PC-3 (cell line): Measurements from ENCODE around the gene SH3BP4.

Source experiments
- EZH2 ChIP-seq: fragments of 300-600 bp; sonication (generic); IDR thresholded peaks from one replicate; pipeline ENCODE4 v1.6.1; 2017; ENCODE audit warnings: antibody characterized with exemption, mild to moderate bottlenecking, low read length; ENCODE audit not compliant: unreplicated experiment
- EZH2phosphoT487 ChIP-seq: fragments of 300-600 bp; sonication (generic); IDR thresholded peaks from 2 replicates; pipeline ENCODE4 v1.6.1; 2018; ENCODE audit warnings: mild to moderate bottlenecking, antibody characterized with exemption, low read length, borderline replicate concordance
- TF ChIP-seq, protein P1 (sequence below): fragments of 300-600 bp; sonication (generic); conservative IDR thresholded peaks from 2 replicates; pipeline ENCODE4 v1.5.1; 2017; ENCODE audit warnings: antibody characterized with exemption, low read depth, mild to moderate bottlenecking, low read length

DNA sequence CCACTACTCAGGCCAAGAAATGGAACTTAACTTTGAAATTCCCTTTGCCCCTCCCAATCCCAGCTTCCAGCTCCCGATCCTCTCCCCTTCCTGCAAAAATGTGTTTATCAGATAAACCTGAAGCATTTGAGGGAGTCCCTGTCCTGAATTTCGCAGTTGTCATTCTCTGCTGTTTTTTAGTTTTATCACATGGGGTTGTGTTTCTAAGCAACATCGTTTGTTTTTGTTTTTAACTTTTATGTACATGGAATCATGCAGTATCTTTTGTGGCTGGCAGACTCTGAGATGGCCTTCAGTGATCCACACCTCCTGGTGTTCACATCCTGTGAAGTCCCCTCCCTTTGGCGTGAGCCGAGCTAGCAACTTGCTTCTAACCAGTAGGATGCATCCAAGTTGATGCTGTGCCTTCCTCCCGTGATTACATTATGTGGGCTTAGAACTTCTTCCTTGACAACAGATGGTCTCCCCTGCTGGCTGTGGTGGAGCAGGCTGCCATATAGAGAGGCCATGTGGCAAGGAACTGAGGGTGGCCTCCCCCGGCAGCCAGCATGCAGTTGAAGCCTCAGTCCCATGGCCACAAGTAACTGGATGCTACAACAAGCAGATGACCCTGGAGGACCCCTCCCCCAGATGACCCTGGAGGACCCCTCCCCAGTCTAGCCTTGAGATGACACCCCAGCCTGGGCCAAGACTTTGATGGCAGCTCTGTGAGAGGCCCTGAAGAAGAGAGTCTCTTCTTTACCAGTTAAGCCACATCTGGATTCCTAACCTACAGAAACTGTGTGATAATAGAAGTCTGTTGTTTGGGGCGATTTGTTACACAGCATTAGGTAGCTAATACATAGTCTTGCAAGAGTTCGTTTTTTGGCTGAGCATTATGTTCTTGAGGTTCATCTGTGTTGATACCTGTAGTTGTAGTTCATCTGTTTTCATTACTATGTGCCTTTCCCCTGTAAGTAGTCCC lies 27.7 kb downstream of the SH3BP4 start:
- TF ChIP-seq, protein P1, sequence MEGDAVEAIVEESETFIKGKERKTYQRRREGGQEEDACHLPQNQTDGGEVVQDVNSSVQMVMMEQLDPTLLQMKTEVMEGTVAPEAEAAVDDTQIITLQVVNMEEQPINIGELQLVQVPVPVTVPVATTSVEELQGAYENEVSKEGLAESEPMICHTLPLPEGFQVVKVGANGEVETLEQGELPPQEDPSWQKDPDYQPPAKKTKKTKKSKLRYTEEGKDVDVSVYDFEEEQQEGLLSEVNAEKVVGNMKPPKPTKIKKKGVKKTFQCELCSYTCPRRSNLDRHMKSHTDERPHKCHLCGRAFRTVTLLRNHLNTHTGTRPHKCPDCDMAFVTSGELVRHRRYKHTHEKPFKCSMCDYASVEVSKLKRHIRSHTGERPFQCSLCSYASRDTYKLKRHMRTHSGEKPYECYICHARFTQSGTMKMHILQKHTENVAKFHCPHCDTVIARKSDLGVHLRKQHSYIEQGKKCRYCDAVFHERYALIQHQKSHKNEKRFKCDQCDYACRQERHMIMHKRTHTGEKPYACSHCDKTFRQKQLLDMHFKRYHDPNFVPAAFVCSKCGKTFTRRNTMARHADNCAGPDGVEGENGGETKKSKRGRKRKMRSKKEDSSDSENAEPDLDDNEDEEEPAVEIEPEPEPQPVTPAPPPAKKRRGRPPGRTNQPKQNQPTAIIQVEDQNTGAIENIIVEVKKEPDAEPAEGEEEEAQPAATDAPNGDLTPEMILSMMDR, result no peak
- TF ChIP-seq EZH2phosphoT487 (no peak), EZH2 (no peak)
